Pancreas (tissue), 10 donors: ENCODE results near the gene TMIE. TPM values are rescaled to one million over a fixed set of nuclear protein-coding genes. Genes with fewer than 3 reads are reported as not detected.

Experiments used
- ATAC-seq, 4 donors: fragments of 200-7000 bp; cut with Tn5 transposase; one replicate each; pipeline versions ENCODE4 v1.8.0 to v1.9.1; 2020; ENCODE audit warnings: mild to moderate bottlenecking in 4 of 4, moderate library complexity in 4 of 4
- DNase-seq, 6 donors: peaks; one replicate each; pipeline ENCODE4 v3.0.0-alpha.2; 2020
- FAIRE-seq: peaks from 2 replicates; lab custom pipeline; 2012; peaks lifted over from hg19 to GRCh38; lab: Jason Lieb, UNC
- H3K27ac ChIP-seq, 4 donors: fragments of 200-600 bp; sonication (generic); 1 replicate in 3 of 4; 2 replicates in 1 of 4; pipeline versions ENCODE4 v1.5.0 to v1.8.0; 2020
- H3K27me3 ChIP-seq, 4 donors: fragments of 200-600 bp; one replicate each; pipeline ENCODE4 v1.8.0; 2021
- H3K36me3 ChIP-seq, 3 donors: fragments of 200-600 bp; sonication (generic) in 1 of 3; one replicate each; pipeline versions ENCODE4 v1.5.0 to v1.8.0; 2020 to 2021
- H3K4me1 ChIP-seq, 3 donors: fragments of 200-600 bp; one replicate each; pipeline ENCODE4 v1.8.0; 2021
- H3K4me3 ChIP-seq, 4 donors: fragments of 200-600 bp; sonication (generic) in 2 of 4; one replicate each; pipeline versions ENCODE4 v1.5.0 to v1.8.0; 2020 to 2021
- H3K9me3 ChIP-seq, 4 donors: fragments of 200-600 bp; one replicate each; pipeline ENCODE4 v1.8.0; 2021
- CTCF ChIP-seq, 4 donors: fragments of 200-600 bp; sonication (generic) in 3 of 4; IDR thresholded peaks; one replicate each; pipeline versions ENCODE4 v1.5.0 to v1.8.0; 2021; ENCODE audit warnings: antibody characterized with exemption in 4 of 4
- WGBS, 2 donors: extraction: QIAGEN DNeasy Blood & Tissue Kit; methylation state at CpG; one replicate each; pipeline ENCODE4 v1.1.7; 2013; 5-methylcytosine and 5-hydroxymethylcytosine counted together
- intact Hi-C, 3 donors: fragments of 100-400 bp; cut with DNase I; formaldehyde crosslinking; loops; one replicate each; pipeline versions ENCODE4 v1.11.1 to v1.14.2; 2022
- polyA plus RNA-seq, 2 donors: library from polyadenylated mRNA; stranded (reverse); fragments of 200-250 nt; gene quantifications; one replicate each; pipeline ENCODE4 v1.2.3, GENCODE V29; 2013
- total RNA-seq, 6 donors: library from RNA; stranded (reverse); fragmentation: NEBNext Ultra II Directional in 4 of 6; extraction: Animal tissue kit (Norgen Biotek cat#: 25700) in 4 of 6; gene quantifications; one replicate each; pipeline versions ENCODE4 v1.2.1 to v1.2.4, GENCODE V29; 2021 to 2023
- donor health status: healthy with polysubstance abuse.
- donor health status: DM: no; HTN: no; CAD: no; lungs with moderate emphysema.
- donor health status: DM: no; HTN: no; CAD: no.
- donor health status: control.
- donor health status: control.
- donor health status: Bipolar disorder and iron deficiency.
- donor health status: DM: yes; HTN: yes; CAD: no.
- donor health status: DM: no; HTN: no; CAD: no.
- donor health status: DM: no; HTN: no; CAD: no.
- donor health status: DM: yes; HTN: yes; CAD: no.

The TMIE gene
- total and polyA plus RNA-seq, 8 donors = 0.08 to 0.52 (median 0.14) TPM; not detected in 1

- peak in 1 of 4 donors; percentile 10 for TF ChIP-seq CTCF (IDR thresholded peaks at IDR 0.05)
- peak in 3 of 6 donors; percentile 13 to 42 (median 34) for DNase-seq
- peak in 2 of 4 donors; percentile 1 to 10 for ATAC-seq
- no peak for FAIRE-seq
- no peaks in the 10 kb centered on the region for H3K36me3 ChIP-seq
- 87 to 88% methylated on average over 11 of the region's 11 CpGs for WGBS, 2 donors
- peak overlapping the region in 2 of 4 donors; percentile 17 to 28 for H3K27ac ChIP-seq
- no peaks in the 10 kb centered on the region for H3K9me3 ChIP-seq
- intact Hi-C loops = no loop called here
- no peaks in the 10 kb centered on the region for H3K27me3 ChIP-seq
- H3K4me1 ChIP-seq = peaks cover 0 to 13% (median 11%) of the 10 kb centered on the region in 3 donors
- H3K4me3 ChIP-seq = no peak overlapping the region
Measured at GRCh38 chr3:46695177-46695961, 5.8 kb upstream of the TMIE start.

GRCh38 chr3:46695962-46696894, 5.0 kb upstream of the TMIE start:
- H3K36me3 ChIP-seq = no peaks in the 10 kb centered on the region
- peaks cover 0 to 14% (median 11%) of the 10 kb centered on the region in 3 donors for H3K4me1 ChIP-seq
- 74 to 78% methylated on average over 4 of the region's 4 CpGs for WGBS, 2 donors
- H3K27ac ChIP-seq = peak overlapping the region in 1 of 4 donors; percentile 24
- H3K4me3 ChIP-seq = no peak overlapping the region
- ATAC-seq (no peak), DNase-seq (peak in 2 of 6 donors; percentile 25 to 48), FAIRE-seq (no peak)
- H3K9me3 ChIP-seq = no peaks in the 10 kb centered on the region
- intact Hi-C loops = no loop called here
- no peaks in the 10 kb centered on the region for H3K27me3 ChIP-seq
- TF ChIP-seq CTCF (IDR thresholded peaks at IDR 0.05) = no peak

- Histone ChIP-seq H3K4me1 (peaks cover 0 to 14% (median 0%) of the 10 kb centered on the region in 3 donors), H3K4me3 (no peak overlapping the region), H3K27me3 (no peaks in the 10 kb centered on the region), H3K9me3 (no peaks in the 10 kb centered on the region), H3K27ac (no peak overlapping the region), H3K36me3 (no peaks in the 10 kb centered on the region)
- peak in 1 of 6 donors; percentile 66 for DNase-seq
- intact Hi-C loops = loop anchor here in 2 of 3 donors (10.0 kb wide), 2 partner anchors 205 to 285 kb away; no protein-coding TSS in a partner anchor
- 75 to 88% methylated on average over 8 of the region's 8 CpGs for WGBS, 2 donors
- FAIRE-seq = no peak
- peak in 3 of 4 donors; percentile 21 to 43 (median 42) for ATAC-seq
- TF ChIP-seq CTCF (IDR thresholded peaks at IDR 0.05) = no peak
Measured at GRCh38 chr3:46699676-46700523, 1.3 kb upstream of the TMIE start.

- 25 to 33% methylated on average over 4 of the region's 4 CpGs for WGBS, 2 donors
- ATAC-seq (peak in 2 of 4 donors; percentile 32 to 43), DNase-seq (peak in 4 of 6 donors; percentile 39 to 81 (median 56)), FAIRE-seq (no peak)
- H3K4me1 ChIP-seq = peaks cover 0 to 14% (median 0%) of the 10 kb centered on the region in 3 donors
- TF ChIP-seq CTCF (IDR thresholded peaks at IDR 0.05) = no peak
- peak overlapping the region in 1 of 4 donors; percentile 25 for H3K4me3 ChIP-seq
- H3K9me3 ChIP-seq = no peaks in the 10 kb centered on the region
- no peak overlapping the region for H3K27ac ChIP-seq
- H3K36me3 ChIP-seq = no peaks in the 10 kb centered on the region
- intact Hi-C loops = loop anchor here in 2 of 3 donors (10.0 kb wide), 2 partner anchors 204 to 284 kb away; no protein-coding TSS in a partner anchor
- no peaks in the 10 kb centered on the region for H3K27me3 ChIP-seq
Measured at GRCh38 chr3:46700772-46701171, 420 bp upstream of the TMIE start.
